B cell (primary cell): Measurements from ENCODE around the gene STK35. TPM values are rescaled to one million over a fixed set of nuclear protein-coding genes. Genes with fewer than 3 reads are reported as not detected.

Experiments used
- ATAC-seq: fragments of 200-7000 bp; cut with Tn5 transposase; one replicate; pipeline ENCODE4 v1.10.0; 2021; ENCODE audit warnings: low read depth, mild to moderate bottlenecking, moderate number of reproducible peaks, moderate library complexity
- CTCF ChIA-PET: fragments of 350-600 bp; sonication (Branson Sonifier 250); formaldehyde crosslinking; loops from one replicate; lab custom pipeline; 2021; ENCODE audit warnings: antibody characterized with exemption, inconsistent platforms; lab: Charles Lee
- POLR2A ChIA-PET: fragments of 350-600 bp; sonication (Branson Sonifier 250); formaldehyde crosslinking; loops from one replicate; lab custom pipeline; 2021; ENCODE audit warnings: antibody characterized with exemption; lab: Charles Lee
- DNase-seq: peaks from one replicate; pipeline ENCODE4 v3.0.0; 2013
- H2AFZ ChIP-seq: 2 replicates; pipeline ENCODE4 v1.6.1; 2012; ENCODE audit warnings: mild to moderate bottlenecking, low read depth, low read length; ENCODE audit not compliant: insufficient read depth, poor library complexity, severe bottlenecking
- H3K27ac ChIP-seq, 2 donors: 1 replicate in 1 of 2; 2 replicates in 1 of 2; pipeline ENCODE4 v1.5.1; 2012 to 2013; ENCODE audit warnings: low read length in 2 of 2, mild to moderate bottlenecking in 2 of 2, moderate library complexity in 1 of 2
- H3K27me3 ChIP-seq, 4 experiments: fragments of 200-600 bp in 1 of 4; sonication (generic) in 1 of 4; replicated peaks in 1 of 4; 1 replicate in 2 of 4; 2 replicates in 2 of 4; pipeline versions ENCODE4 v1.6.1 to v1.7.0; 2013 to 2016; ENCODE audit warnings: low read length in 3 of 4, mild to moderate bottlenecking in 2 of 4, mixed read lengths in 1 of 4, moderate library complexity in 1 of 4; ENCODE audit not compliant: insufficient read depth in 4 of 4, control insufficient read depth in 3 of 4; ENCODE audit errors: control extremely low read depth in 1 of 4
- H3K36me3 ChIP-seq, 2 experiments: replicated peaks in 1 of 2; 1 replicate in 1 of 2; 2 replicates in 1 of 2; pipeline versions ENCODE4 v1.6.1 to v1.7.1; 2013; ENCODE audit warnings: low read length in 1 of 2; ENCODE audit not compliant: insufficient read depth in 2 of 2, control insufficient read depth in 1 of 2; ENCODE audit errors: control extremely low read depth in 1 of 2, extremely low read depth in 1 of 2
- H3K4me1 ChIP-seq, 2 donors: fragments of 200-600 bp in 1 of 2; sonication (generic) in 1 of 2; 1 replicate in 1 of 2; 2 replicates in 1 of 2; pipeline versions ENCODE4 v1.5.1 to v1.6.1; 2013 to 2017; ENCODE audit warnings: low read length in 2 of 2; ENCODE audit not compliant: control insufficient read depth in 2 of 2, insufficient read depth in 2 of 2
- H3K4me2 ChIP-seq: replicated peaks from 2 replicates; pipeline ENCODE3; 2012; ENCODE audit warnings: mild to moderate bottlenecking, low read depth, low read length; ENCODE audit not compliant: poor library complexity, severe bottlenecking
- H3K4me3 ChIP-seq, 5 experiments: fragments of 200-600 bp in 1 of 5; sonication (generic) in 1 of 5; 1 replicate in 3 of 5; 2 replicates in 2 of 5; pipeline versions ENCODE4 v1.5.1 to v1.7.0; 2011 to 2016; ENCODE audit warnings: low read length in 4 of 5, mild to moderate bottlenecking in 4 of 5, low read depth in 2 of 5, control low read depth in 1 of 5, moderate library complexity in 1 of 5; ENCODE audit not compliant: insufficient read depth in 1 of 5; ENCODE audit errors: control extremely low read depth in 1 of 5, extremely low read depth in 1 of 5
- H3K79me2 ChIP-seq: fragments of 200-600 bp; sonication (generic); one replicate; pipeline ENCODE4 v1.6.0; 2016; ENCODE audit warnings: low read length; ENCODE audit not compliant: control insufficient read depth, insufficient read depth
- H3K9ac ChIP-seq: fragments of 200-600 bp; sonication (generic); 2 replicates; pipeline ENCODE4 v1.6.1; 2017; ENCODE audit warnings: mild to moderate bottlenecking, low read length, moderate library complexity
- H3K9me3 ChIP-seq, 3 donors: one replicate each; pipeline versions ENCODE4 v1.6.1 to v1.7.1; 2013; ENCODE audit warnings: low read length in 2 of 3; ENCODE audit not compliant: control insufficient read depth in 2 of 3, insufficient read depth in 1 of 3; ENCODE audit errors: control extremely low read depth in 1 of 3
- H4K20me1 ChIP-seq: 2 replicates; pipeline ENCODE4 v1.6.0; 2012; ENCODE audit warnings: mild to moderate bottlenecking, low read length; ENCODE audit not compliant: insufficient read depth, control insufficient read depth, poor library complexity, severe bottlenecking
- H3K27ac Mint-ChIP-seq: one replicate; pipeline ENCODE4 v1.8.0; 2021; ENCODE audit warnings: mixed read lengths
- H3K27me3 Mint-ChIP-seq: one replicate; pipeline ENCODE4 v1.8.0; 2021; ENCODE audit warnings: mixed read lengths
- H3K4me1 Mint-ChIP-seq: one replicate; pipeline ENCODE4 v1.8.0; 2021; ENCODE audit warnings: mixed read lengths
- H3K4me3 Mint-ChIP-seq: one replicate; pipeline ENCODE4 v1.8.0; 2021; ENCODE audit warnings: mixed read lengths
- H3K9me3 Mint-ChIP-seq: one replicate; pipeline ENCODE4 v1.8.0; 2022; ENCODE audit warnings: mixed read lengths; ENCODE audit not compliant: insufficient read depth
- EZH2 ChIP-seq: IDR thresholded peaks from 2 replicates; pipeline ENCODE4 v1.6.1; 2012; ENCODE audit warnings: borderline replicate concordance, low read depth, mild to moderate bottlenecking, moderate library complexity, low read length; ENCODE audit not compliant: insufficient read depth, poor library complexity, severe bottlenecking
- WGBS: methylation state at CpG from one replicate; pipeline ENCODE4 v1.1.5; 2013; ENCODE audit warnings: missing lambda C conversion rate; ENCODE audit not compliant: insufficient coverage; 5-methylcytosine and 5-hydroxymethylcytosine counted together
- intact Hi-C: fragments of 100-400 bp; cut with micrococcal nuclease; formaldehyde crosslinking; loops from one replicate; pipeline ENCODE4 v1.10.0; 2022
- polyA plus RNA-seq: library from polyadenylated mRNA; depleted of rRNA; stranded (reverse); fragments of >200 nt; gene quantifications from 2 replicates; pipeline ENCODE4 v1.2.3, GENCODE V29; 2012
- total RNA-seq, 2 donors: library from RNA; stranded (reverse); fragments of 120-200 nt in 1 of 2; gene quantifications; 1 replicate in 1 of 2; 2 replicates in 1 of 2; pipeline versions ENCODE4 v1.2.3 to v1.2.4, GENCODE V29; 2013 to 2022
- TF ChIP-seq, protein P1 (sequence below): fragments of 200-600 bp; IDR thresholded peaks from one replicate; pipeline ENCODE4 v1.8.0; 2022; ENCODE audit warnings: antibody characterized with exemption, mild to moderate bottlenecking

The STK35 gene
- total and polyA plus RNA-seq, 2 donors (not counting 1 experiment from before 2014, with no cell fraction given), result 12.8 to 23.9 TPM

GRCh38 chr20:2128542-2128941 is 26.9 kb downstream of the STK35 start:
- Histone ChIP-seq H3K27ac (no peak overlapping the region), H3K4me1 (peaks cover 17 to 28% of the 10 kb centered on the region in 2 donors), H2AFZ (no peak overlapping the region), H3K9ac (no peak overlapping the region), H3K4me2 (no peak overlapping the region), H3K9me3 (no peaks in the 10 kb centered on the region), H3K36me3 (peaks cover 0 to 10% of the 10 kb centered on the region in 2 experiments), H3K27me3 (no peaks in the 10 kb centered on the region), H3K79me2 (peaks cover 94% of the 10 kb centered on the region), H3K4me3 (no peak overlapping the region), H4K20me1 (peaks cover 100% of the 10 kb centered on the region)
- Mint-ChIP-seq H3K4me1 (peaks cover 71% of the 10 kb centered on the region), H3K4me3 (no peak overlapping the region), H3K27me3 (no peaks in the 10 kb centered on the region), H3K9me3 (no peaks in the 10 kb centered on the region), H3K27ac (no peak overlapping the region)
- 76% methylated on average over 6 of the region's 6 CpGs for WGBS
- intact Hi-C loops, result no loop called here
- no peak for TF ChIP-seq EZH2
- TF ChIP-seq, protein P1, sequence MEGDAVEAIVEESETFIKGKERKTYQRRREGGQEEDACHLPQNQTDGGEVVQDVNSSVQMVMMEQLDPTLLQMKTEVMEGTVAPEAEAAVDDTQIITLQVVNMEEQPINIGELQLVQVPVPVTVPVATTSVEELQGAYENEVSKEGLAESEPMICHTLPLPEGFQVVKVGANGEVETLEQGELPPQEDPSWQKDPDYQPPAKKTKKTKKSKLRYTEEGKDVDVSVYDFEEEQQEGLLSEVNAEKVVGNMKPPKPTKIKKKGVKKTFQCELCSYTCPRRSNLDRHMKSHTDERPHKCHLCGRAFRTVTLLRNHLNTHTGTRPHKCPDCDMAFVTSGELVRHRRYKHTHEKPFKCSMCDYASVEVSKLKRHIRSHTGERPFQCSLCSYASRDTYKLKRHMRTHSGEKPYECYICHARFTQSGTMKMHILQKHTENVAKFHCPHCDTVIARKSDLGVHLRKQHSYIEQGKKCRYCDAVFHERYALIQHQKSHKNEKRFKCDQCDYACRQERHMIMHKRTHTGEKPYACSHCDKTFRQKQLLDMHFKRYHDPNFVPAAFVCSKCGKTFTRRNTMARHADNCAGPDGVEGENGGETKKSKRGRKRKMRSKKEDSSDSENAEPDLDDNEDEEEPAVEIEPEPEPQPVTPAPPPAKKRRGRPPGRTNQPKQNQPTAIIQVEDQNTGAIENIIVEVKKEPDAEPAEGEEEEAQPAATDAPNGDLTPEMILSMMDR, result no peak
- DNase-seq (no peak), ATAC-seq (no peak)
- ChIA-PET POLR2A (no interaction called here), CTCF (interaction anchor here (0.6 kb wide), 1 partner anchor 209 kb away, joined by 3 read pairs; no protein-coding TSS in a partner anchor)

DNA sequence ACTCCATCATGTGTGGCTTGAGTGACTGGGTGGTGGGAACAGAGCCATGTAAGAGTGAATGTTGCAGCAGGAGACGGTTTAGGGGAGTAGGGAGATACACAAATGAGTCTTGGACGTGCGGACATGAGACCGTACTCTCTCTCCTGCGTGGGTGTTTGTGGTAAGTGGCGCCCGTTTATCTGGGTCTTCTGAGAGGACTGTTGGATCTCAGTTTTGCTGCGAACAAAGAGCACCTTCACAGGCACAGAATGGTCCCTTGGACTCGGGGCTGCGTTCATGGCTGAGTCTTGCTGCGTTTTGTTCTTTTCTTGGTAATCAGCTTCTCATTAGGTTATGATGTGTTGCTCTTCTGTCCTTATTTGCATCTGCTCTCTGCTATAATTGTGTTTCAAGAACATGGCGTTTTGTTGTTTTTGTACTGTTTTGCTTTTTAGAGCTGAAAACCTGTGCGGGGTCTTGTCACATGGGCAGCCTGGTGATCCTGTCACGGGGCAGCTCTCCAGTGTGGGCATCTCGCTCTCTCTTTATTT is 28.5 kb downstream of the STK35 start:
- no peak overlapping the region for H3K9ac ChIP-seq
- peaks cover 100% of the 10 kb centered on the region for H4K20me1 ChIP-seq
- H3K79me2 ChIP-seq, result peaks cover 90% of the 10 kb centered on the region
- H3K27ac ChIP-seq, result no peak overlapping the region
- CTCF ChIA-PET, result no interaction called here
- intact Hi-C loops, result no loop called here
- no peak overlapping the region for H3K4me3 ChIP-seq
- POLR2A ChIA-PET, result no interaction called here
- DNase-seq, result no peak
- Mint-ChIP-seq H3K9me3 (no peaks in the 10 kb centered on the region), H3K4me1 (peaks cover 55% of the 10 kb centered on the region), H3K27ac (no peak overlapping the region), H3K4me3 (no peak overlapping the region), H3K27me3 (no peaks in the 10 kb centered on the region)
- H2AFZ ChIP-seq, result no peak overlapping the region
- no peaks in the 10 kb centered on the region for H3K9me3 ChIP-seq
- no peak for TF ChIP-seq EZH2
- TF ChIP-seq, protein P1, result no peak
- WGBS, result 83% methylated on average over 11 of the region's 15 CpGs
- ATAC-seq, result no peak
- no peaks in the 10 kb centered on the region for H3K27me3 ChIP-seq
- no peak overlapping the region for H3K4me2 ChIP-seq
- H3K4me1 ChIP-seq, result peaks cover 2 to 13% of the 10 kb centered on the region in 2 donors
- peaks cover 0 to 10% of the 10 kb centered on the region in 2 experiments for H3K36me3 ChIP-seq
